GM18508 (cell line): ENCODE measurements around the gene SIK3.

Source experiments
- ATAC-seq: cut with Tn5 transposase; IDR thresholded peaks from one replicate; pipeline ENCODE4 v1.9.1; 2021; ENCODE audit warnings: moderate number of reproducible peaks; ENCODE audit not compliant: insufficient read depth, unreplicated experiment

SIK3 gene

DNA sequence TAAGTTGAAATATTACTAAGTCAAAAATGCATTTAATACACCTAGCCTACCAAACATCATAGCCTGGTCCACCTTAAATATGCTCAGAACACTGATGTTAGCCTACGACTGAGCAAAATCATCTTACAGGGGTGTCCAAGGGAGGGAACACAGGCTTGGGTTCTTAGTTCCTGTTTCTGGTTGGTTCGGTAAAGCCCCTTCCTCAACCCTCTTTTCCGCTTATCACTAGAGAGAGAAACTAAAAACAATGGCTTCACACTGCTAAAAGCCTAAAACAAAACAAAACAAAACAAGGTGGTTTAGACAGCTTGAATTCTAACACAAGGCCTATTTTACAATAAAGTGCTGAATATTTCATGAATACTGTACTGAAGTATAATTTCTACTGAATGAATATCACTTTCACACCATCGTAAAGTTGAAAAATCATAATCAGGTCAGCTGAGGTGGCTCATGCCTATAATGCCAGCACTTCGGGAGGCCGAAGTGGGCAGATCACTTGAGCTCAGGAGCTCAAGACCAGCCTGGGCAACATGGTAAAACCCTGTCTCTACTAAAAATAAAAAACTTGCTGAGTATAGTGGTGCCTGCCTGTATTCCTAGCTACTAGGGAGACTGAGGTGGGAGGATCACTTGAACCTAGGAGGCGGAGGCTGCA, 118.0 kb downstream of the SIK3 start:
- ATAC-seq, result peak; percentile 84

GRCh38 chr11:116976941-116977570, 121.2 kb downstream of the SIK3 start:
- no peak for ATAC-seq

- no peak for ATAC-seq
Observed at GRCh38 chr11:116975661-116976060, 122.6 kb downstream of the SIK3 start.

- no peak for ATAC-seq
Observed at GRCh38 chr11:116973270-116973669, 125.0 kb downstream of the SIK3 start.

GRCh38 chr11:116972691-116973090, 125.5 kb downstream of the SIK3 start:
- ATAC-seq, result no peak

GRCh38 chr11:116970485-116971292, 127.5 kb downstream of the SIK3 start:
- no peak for ATAC-seq

- no peak for ATAC-seq
Observed at GRCh38 chr11:116969694-116970093, 128.5 kb downstream of the SIK3 start.

DNA sequence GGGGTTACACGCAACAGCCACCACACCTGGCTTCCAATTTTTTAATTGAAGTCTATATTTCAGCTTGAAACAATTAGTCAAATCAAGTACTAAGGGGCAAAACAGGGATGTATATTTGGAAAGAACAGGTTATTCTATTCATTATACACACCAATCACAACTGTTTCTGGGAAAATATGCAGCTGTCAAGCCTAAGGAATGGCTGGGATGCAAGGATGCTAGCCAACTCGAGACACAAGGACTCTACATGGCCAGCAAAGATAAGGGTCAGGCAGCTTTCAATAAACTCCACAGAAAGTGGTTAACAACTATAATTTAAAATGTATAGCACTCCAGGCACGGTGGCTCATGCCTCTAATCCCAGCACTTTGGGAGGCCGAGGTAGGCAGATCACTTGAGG, 134.0 kb downstream of the SIK3 start:
- no peak for ATAC-seq

DNA sequence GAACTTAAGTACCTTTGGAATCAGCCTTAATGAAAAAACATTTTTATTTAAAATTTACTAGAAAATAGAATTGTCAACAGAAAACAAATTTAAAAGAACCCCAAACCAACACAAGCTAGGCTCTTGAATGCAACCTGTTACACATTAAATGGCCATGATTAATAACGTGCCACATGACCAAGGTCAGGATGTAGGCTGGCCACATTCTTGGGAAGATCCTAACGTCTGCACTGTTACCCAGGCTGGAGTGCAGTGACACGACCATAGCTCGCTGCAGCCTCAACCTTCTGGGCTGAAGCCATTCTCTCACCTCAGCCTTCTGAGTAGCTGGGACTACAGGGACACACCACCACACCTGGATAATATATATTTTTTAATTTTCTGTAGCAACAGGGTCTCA, 134.4 kb downstream of the SIK3 start:
- no peak for ATAC-seq

DNA sequence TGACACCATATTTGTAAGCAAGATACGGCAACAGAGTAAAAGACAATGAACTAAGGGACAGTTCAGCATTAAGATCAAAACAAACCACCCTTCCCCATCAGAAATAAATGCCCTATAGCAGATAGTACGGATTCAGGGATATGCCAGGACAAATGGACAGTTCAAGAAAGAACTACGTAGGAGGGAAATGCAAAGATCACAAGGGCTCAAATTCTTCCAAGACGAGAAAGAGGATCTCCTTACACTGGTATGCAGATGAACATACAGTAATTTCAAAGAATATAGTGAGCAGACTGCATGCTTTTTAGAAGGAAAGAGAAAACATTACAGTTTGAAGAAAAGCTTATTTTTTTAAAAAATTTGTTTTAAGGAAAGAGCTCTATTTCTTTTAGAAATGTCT, 136.1 kb downstream of the SIK3 start:
- no peak for ATAC-seq

DNA sequence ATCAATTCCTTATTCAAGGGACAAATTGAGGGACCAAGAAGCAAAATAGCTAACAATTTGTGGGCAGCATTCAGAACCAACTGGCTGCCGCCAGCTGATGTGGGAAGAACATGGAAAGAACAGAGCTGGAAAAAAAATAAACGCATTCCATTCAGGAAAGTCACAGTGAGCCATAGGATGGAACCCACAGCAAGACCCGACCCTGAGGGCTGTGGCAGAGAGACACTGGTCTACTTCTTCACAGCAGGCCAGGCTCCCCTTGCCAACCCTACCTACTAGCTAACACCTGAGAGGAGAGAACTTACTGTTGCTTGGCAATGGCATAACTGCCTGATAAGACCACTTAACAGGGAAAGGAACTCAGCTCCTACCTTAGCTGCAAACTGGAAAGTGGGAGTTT, 137.3 kb downstream of the SIK3 start:
- no peak for ATAC-seq

GRCh38 chr11:116958246-116958645, 140.0 kb downstream of the SIK3 start:
- ATAC-seq, result no peak

DNA sequence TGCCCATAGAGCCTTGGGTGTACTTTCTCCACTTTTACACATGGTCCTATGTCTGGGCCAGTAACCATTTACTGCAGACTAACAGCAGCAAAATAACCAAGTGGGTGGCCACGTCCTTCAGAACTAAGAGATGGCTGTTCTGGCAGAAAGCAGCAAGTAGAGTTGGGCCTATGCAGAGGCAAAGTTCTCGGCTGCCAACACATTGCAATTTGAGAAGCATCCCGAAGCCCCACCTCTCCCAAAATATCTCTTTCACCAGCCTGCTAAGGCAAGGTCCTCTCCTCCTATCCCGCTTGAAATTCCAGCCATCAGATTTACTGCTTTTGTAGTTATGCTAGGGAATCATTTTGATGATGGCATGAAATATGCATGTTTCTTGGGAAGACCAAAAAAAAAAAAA, 142.3 kb downstream of the SIK3 start:
- ATAC-seq, result no peak

GRCh38 chr11:116955548-116955947, 142.7 kb downstream of the SIK3 start:
- ATAC-seq, result no peak

- no peak for ATAC-seq
Observed at GRCh38 chr11:116953530-116954285, 144.5 kb downstream of the SIK3 start.

DNA sequence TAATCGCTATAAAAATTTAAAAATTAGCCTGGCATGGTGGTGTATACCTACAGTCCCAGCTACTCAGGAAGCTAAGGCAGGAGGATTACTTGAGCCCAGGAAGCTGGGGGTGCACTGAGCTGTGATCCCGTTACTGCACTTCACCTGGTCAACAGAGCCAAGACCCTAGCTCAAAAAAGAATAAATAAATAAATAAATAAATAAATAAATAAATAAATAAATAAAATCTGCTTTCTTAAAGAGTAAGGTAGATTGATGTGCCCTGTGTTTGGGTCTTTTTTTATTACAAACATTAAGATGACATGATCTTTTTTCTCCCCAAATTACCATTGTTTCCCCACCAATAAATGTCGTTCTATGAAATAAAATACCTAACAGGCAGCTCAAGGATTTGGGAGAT, 146.5 kb downstream of the SIK3 start:
- no peak for ATAC-seq

DNA sequence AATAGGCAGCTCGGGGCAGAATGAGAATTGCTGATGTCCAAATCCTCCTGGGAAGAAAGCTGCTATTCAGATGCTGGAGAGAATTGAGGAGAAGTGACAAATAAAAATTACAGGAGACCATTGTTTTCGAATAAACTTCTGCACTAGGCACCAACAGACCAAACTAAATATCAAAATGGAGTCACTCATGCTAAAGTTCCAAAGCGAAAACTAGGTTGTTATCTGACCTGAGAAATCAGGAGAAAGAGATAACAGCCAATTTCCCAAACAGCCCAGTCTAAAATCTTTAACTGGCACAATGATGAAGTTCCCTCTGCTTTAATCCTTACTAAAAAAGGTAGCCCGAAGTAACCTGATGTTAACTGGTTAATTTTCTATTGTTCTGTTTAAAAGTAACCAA, 148.0 kb downstream of the SIK3 start:
- ATAC-seq, result no peak

GRCh38 chr11:116948391-116948790, 149.8 kb downstream of the SIK3 start:
- ATAC-seq, result no peak

- no peak for ATAC-seq
Observed at GRCh38 chr11:116946414-116946813, 151.8 kb downstream of the SIK3 start.

- ATAC-seq, result no peak
Observed at GRCh38 chr11:116939499-116939898, 158.7 kb downstream of the SIK3 start.
